ENCODE results near the gene HSD17B12. TPM values are rescaled to one million over a fixed set of nuclear protein-coding genes. Genes with fewer than 3 reads are reported as not detected.

The HSD17B12 gene
- total and polyA plus RNA-seq, 2 of the 4 experiments (the other 2 are of a cell fraction), result 38.0 to 44.6 TPM

DNA sequence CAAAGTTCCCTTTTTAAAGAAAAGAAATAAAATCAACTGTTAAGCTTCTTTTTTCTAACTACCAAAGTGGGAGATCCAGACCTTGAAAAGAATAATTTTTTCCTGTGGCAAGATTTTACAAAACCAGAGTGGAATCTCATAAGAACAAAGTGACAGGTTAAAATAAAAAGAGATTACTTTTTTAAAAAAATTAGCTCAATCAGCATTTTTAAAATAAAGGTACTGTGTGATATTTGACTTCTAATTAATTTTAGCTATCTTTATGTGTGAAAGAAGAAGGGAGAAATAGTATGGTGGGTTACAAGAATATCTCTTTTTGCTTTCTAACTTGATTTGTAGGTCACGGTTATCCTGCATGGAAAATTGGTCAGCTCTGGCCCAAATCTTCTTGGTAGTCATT, 107.3 kb downstream of the HSD17B12 start:
- POLR2A ChIA-PET (ENCODE audit: unreplicated experiment), result no interaction called here
- H3K9ac ChIP-seq (ENCODE audit: low read depth, low read length), result no peak overlapping the region

More for the DNA sequence above, 107.3 kb downstream of the HSD17B12 start:
- BruUV-seq (replicated peaks), result no TSS peak
- H3K9me3 ChIP-seq (ENCODE audit: control insufficient read depth, insufficient read depth, low read length), result 0 out of 2 replicates have a peak, but pooled peaks cover 3% of the 10 kb centered on the region
- H3K18ac ChIP-seq (ENCODE audit: low read depth, low read length), result no peak overlapping the region
- no peak overlapping the region for H2AK9ac ChIP-seq (replicated peaks; ENCODE audit: low read depth, low read length, poor library complexity)
- peaks cover 12% of the 10 kb centered on the region in 2 experiments; a peak in 3 of 4 replicates for H3K79me1 ChIP-seq (ENCODE audit: low read depth in 1 of 2, low read length in 2 of 2)
- H2AK5ac ChIP-seq (ENCODE audit: low read depth, low read length), result no peak overlapping the region
- H3K56ac ChIP-seq (ENCODE audit: extremely low read depth, insufficient read depth, low read length), result no peak overlapping the region
- WGBS, 2 experiments (ENCODE audit: extremely low coverage in 2 of 2, insufficient read length in 1 of 2), result no CpG with 5 or more reads among the region's 1 CpG
- CTCF ChIA-PET, result interaction anchor here (0.6 to 1.2 kb wide), 4 partner anchors 9 to 64 kb away, joined by 3 to 5 read pairs (median 4); no protein-coding TSS in a partner anchor
- no peak overlapping the region for H4K5ac ChIP-seq (ENCODE audit: low read depth, low read length)
- no peak overlapping the region for H2AFZ ChIP-seq (replicated peaks; ENCODE audit: low read length, poor library complexity)
- H3K4me1 ChIP-seq (ENCODE audit: control insufficient read depth, insufficient read depth, low read length), result peaks cover 11% of the 10 kb centered on the region
- no peak overlapping the region for H3K4ac ChIP-seq (ENCODE audit: low read depth, low read length)
- ATAC-seq (ENCODE audit: low read depth) (no peak), DNase-seq (no peak)
- no peak overlapping the region for H3K27ac ChIP-seq (ENCODE audit: insufficient read depth, low read length)
- no peak overlapping the region for H3K23ac ChIP-seq (ENCODE audit: low read depth, low read length)
- no peak overlapping the region for H2BK5ac ChIP-seq (ENCODE audit: low read depth, low read length, poor library complexity, severe bottlenecking)
- H3K4me2 ChIP-seq (ENCODE audit: low read depth, low read length), result no peak overlapping the region
- dilution Hi-C loops (cut with HindIII; ENCODE audit: low sequenced_read_pairs, unreplicated experiment) (no loop called here), in situ Hi-C loops (cut with MboI; ENCODE audit: low sequenced_read_pairs) (no loop called here), intact Hi-C loops (cut with micrococcal nuclease) (no loop called here)
- H3K36me3 ChIP-seq (ENCODE audit: control insufficient read depth, insufficient read depth, low read length), result no peaks in the 10 kb centered on the region
- no peak overlapping the region for H2BK15ac ChIP-seq (ENCODE audit: low read depth, low read length)
- no peak overlapping the region for H3K4me3 ChIP-seq (ENCODE audit: insufficient read depth, low read depth, low read length)
- no peak overlapping the region for H2BK20ac ChIP-seq (ENCODE audit: low read depth, low read length)
- no peaks in the 10 kb centered on the region for H4K20me1 ChIP-seq (ENCODE audit: insufficient read depth, low read length)
- H3K14ac ChIP-seq (replicated peaks; ENCODE audit: low read depth, low read length), result no peak overlapping the region
- no peaks in the 10 kb centered on the region for H3K9me1 ChIP-seq (ENCODE audit: insufficient read depth, low read length)
- no peak overlapping the region for H4K8ac ChIP-seq (ENCODE audit: low read depth in 2 of 2, low read length in 2 of 2)
- no peak overlapping the region for H4K91ac ChIP-seq (ENCODE audit: insufficient read depth, low read depth, low read length)
- no peak for TF ChIP-seq CHD1 (IDR thresholded peaks at IDR 0.05; ENCODE audit: low read depth, low read length)
- TF ChIP-seq CEBPB (IDR thresholded peaks at IDR 0.05; ENCODE audit: low read depth, low read length), result no peak
- peak; percentile 90 for TF ChIP-seq MAFK (IDR thresholded peaks at IDR 0.05; ENCODE audit: low read depth, low read length)
- TF ChIP-seq SMC3 (IDR thresholded peaks at IDR 0.05; ENCODE audit: low read depth, low read length), result no peak
- H3K27me3 ChIP-seq (ENCODE audit: control insufficient read depth, insufficient read depth, low read length), result no peaks in the 10 kb centered on the region
- no peak overlapping the region for H2BK120ac ChIP-seq (ENCODE audit: low read depth, low read length)

Measured in IMR-90 (cell line).